ENCODE data around the gene ANKRD55. TPM values are rescaled to one million over a fixed set of nuclear protein-coding genes. Genes with fewer than 3 reads are reported as not detected.
"Not testable (repeated sequence)": the region's sequence is repeated elsewhere in the genome, so short reads cannot be mapped to it uniquely, and the experiment has no call there.

Gene ANKRD55
- total RNA-seq, 2 donors from 2014 or later, result 0.27 to 0.29 TPM

DNA sequence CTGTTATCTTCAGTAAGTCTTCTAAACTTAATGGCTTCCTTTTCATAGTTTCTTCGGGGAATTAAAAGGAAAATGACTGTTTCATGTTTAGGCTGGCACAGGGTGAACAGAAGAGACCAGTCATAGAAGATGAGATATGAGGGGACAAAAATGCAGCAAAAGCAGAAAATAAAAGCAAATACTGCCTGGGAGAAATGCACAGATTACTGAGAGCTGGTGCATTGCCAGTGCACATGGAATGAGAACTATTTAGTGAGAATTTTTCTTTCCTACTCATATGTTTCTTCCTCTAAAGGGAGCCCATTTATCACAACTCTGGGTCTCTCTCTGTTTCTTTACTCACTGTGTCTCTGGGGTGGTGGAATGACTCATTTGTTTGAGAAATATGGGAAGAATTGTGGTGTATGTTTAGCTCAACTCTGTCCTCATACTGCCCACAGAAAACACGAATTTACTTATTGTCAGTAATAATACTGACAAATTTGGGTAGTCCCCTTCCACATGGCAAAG lies 25.9 kb upstream of the ANKRD55 start:
- Histone ChIP-seq H3K9me3 (ENCODE audit: control insufficient read depth, low read length) (peaks cover 12% of the 10 kb centered on the region), H3K27ac (ENCODE audit: low read depth, low read length) (no peak overlapping the region), H3K36me3 (ENCODE audit: control insufficient read depth, insufficient read depth, low read length) (no peaks in the 10 kb centered on the region), H3K9ac (ENCODE audit: extremely low read depth, low read length, poor library complexity, severe bottlenecking) (no peak overlapping the region), H3K4me1 (ENCODE audit: control insufficient read depth, insufficient read depth, low read length) (no peaks in the 10 kb centered on the region), H3K4me3 (ENCODE audit: low read length) (no peak overlapping the region), H3K27me3 (ENCODE audit: control insufficient read depth, insufficient read depth, low read length, poor library complexity, severe bottlenecking) (no peaks in the 10 kb centered on the region)
- Mint-ChIP-seq H3K4me1 (no peaks in the 10 kb centered on the region), H3K36me3 (ENCODE audit: low read depth) (no peaks in the 10 kb centered on the region), H3K27me3 (ENCODE audit: insufficient read depth) (peaks cover 2% of the 10 kb centered on the region), H3K9me3 (peaks cover 9% of the 10 kb centered on the region), H3K27ac (no peak overlapping the region), H3K4me3 (no peak overlapping the region)
- TF ChIP-seq CTCF (conservative IDR thresholded peaks at IDR 0.05), result no peak
- 98 to 100% methylated on average over 1 to 2 of the region's 2 CpGs for WGBS, 2 experiments (ENCODE audit: insufficient coverage in 1 of 2, insufficient read length in 1 of 2)
- no peak for DNase-seq

- not testable (repeated sequence) for H3K27ac ChIP-seq (ENCODE audit: low read depth, low read length); H3K36me3 ChIP-seq (ENCODE audit: control insufficient read depth, insufficient read depth, low read length)
- WGBS, 2 experiments (ENCODE audit: insufficient coverage in 1 of 2, insufficient read length in 1 of 2), result 86 to 96% methylated on average over 14 to 26 of the region's 30 CpGs
Measured at GRCh38 chr5:56257763-56258529, 24.8 kb upstream of the ANKRD55 start.

DNA sequence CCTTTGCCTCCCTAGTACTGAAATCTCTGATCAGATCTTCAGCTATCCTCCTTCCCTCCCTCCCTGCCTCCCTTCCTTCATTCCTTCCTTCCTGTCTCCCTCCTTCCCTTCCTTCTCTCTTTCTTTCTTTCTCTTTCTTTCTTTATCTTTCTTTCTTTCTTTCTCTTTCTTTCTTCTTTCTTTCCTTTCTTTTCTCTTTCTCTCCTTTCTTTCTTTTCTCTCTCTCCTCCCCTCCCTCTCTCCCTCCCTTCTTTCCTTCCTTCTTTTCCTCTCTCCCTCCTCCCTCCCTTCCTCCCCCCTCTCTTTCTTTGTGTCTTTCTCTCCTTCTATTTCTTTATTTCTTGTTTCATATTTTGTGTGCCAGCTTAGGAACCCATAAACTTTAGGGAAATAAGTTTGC lies 23.9 kb upstream of the ANKRD55 start:
- DNase-seq, result no peak
- peaks cover 9% of the 10 kb centered on the region for H3K9me3 Mint-ChIP-seq
- no peak overlapping the region for H3K27ac Mint-ChIP-seq
- Histone ChIP-seq H3K36me3 (ENCODE audit: control insufficient read depth, insufficient read depth, low read length) (no peaks in the 10 kb centered on the region), H3K9ac (ENCODE audit: extremely low read depth, low read length, poor library complexity, severe bottlenecking) (no peak overlapping the region), H3K4me3 (ENCODE audit: low read length) (no peak overlapping the region), H3K27ac (ENCODE audit: low read depth, low read length) (no peak overlapping the region), H3K4me1 (ENCODE audit: control insufficient read depth, insufficient read depth, low read length) (no peaks in the 10 kb centered on the region), H3K9me3 (ENCODE audit: control insufficient read depth, low read length) (peaks cover 12% of the 10 kb centered on the region), H3K27me3 (ENCODE audit: control insufficient read depth, insufficient read depth, low read length, poor library complexity, severe bottlenecking) (no peaks in the 10 kb centered on the region)
- H3K36me3 Mint-ChIP-seq (ENCODE audit: low read depth), result no peaks in the 10 kb centered on the region
- peaks cover 2% of the 10 kb centered on the region for H3K27me3 Mint-ChIP-seq (ENCODE audit: insufficient read depth)
- H3K4me3 Mint-ChIP-seq, result no peak overlapping the region
- TF ChIP-seq CTCF (conservative IDR thresholded peaks at IDR 0.05), result no peak
- no peaks in the 10 kb centered on the region for H3K4me1 Mint-ChIP-seq

More at GRCh38 chr5:56257763-56258529, 24.8 kb upstream of the ANKRD55 start:
- peaks cover 12% of the 10 kb centered on the region for H3K9me3 ChIP-seq (ENCODE audit: control insufficient read depth, low read length)
- not testable (repeated sequence) for H3K36me3 Mint-ChIP-seq (ENCODE audit: low read depth); H3K9ac ChIP-seq (ENCODE audit: extremely low read depth, low read length, poor library complexity, severe bottlenecking); H3K9me3 Mint-ChIP-seq; H3K4me1 ChIP-seq (ENCODE audit: control insufficient read depth, insufficient read depth, low read length); DNase-seq; H3K27ac Mint-ChIP-seq; H3K4me3 ChIP-seq (ENCODE audit: low read length); H3K4me1 Mint-ChIP-seq; H3K27me3 ChIP-seq (ENCODE audit: control insufficient read depth, insufficient read depth, low read length, poor library complexity, severe bottlenecking); H3K27me3 Mint-ChIP-seq (ENCODE audit: insufficient read depth); H3K4me3 Mint-ChIP-seq

Data from endodermal cell (in vitro differentiated cells).